Measurements from ENCODE around the gene RPUSD3.
"Not testable (repeated sequence)": the region's sequence is repeated elsewhere in the genome, so short reads cannot be mapped to it uniquely, and the experiment has no call there.

The RPUSD3 gene, protein sequence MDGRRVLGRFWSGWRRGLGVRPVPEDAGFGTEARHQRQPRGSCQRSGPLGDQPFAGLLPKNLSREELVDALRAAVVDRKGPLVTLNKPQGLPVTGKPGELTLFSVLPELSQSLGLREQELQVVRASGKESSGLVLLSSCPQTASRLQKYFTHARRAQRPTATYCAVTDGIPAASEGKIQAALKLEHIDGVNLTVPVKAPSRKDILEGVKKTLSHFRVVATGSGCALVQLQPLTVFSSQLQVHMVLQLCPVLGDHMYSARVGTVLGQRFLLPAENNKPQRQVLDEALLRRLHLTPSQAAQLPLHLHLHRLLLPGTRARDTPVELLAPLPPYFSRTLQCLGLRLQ

DNA sequence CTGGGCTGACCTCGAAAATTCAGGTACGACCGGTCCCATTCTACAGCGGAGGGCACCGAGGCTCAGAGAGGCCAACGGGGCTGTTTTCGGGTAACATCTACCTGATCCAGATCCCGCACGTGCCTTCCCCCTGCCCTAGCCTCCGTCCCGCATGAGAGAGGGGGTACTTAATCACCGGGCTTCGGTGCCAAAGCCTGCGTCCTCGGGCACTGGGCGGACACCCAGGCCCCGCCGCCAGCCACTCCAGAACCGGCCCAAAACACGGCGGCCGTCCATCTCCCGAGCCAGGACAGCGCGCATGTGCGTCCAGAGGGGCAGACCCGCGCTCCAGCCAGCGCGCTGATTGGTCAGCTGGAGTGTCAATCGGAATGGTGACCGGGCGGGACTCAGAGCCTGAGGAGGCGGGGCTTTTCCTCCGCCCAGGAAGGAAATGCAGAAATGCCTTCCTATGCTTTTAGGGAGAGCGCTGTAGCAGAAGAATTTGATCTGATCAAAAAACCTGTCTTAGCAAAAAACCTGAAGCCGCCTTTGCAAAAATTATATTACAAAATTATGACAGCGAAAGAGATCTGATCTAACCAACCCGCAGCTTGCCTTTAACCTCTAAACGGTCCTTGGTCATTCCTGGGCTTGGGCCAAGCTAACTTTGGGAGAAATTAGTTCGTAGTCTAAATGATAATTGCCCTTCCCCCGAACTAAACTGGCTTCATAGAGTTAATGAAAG, at the start of gene RPUSD3:
Gene RPUSD3 (minus strand): TSS at position 294 of the 724 bp plus-strand sequence. CDS start 18 bp downstream, at position 276.
- DNase-seq (ENCODE audit: low spot score) = peak; percentile 98

DNA sequence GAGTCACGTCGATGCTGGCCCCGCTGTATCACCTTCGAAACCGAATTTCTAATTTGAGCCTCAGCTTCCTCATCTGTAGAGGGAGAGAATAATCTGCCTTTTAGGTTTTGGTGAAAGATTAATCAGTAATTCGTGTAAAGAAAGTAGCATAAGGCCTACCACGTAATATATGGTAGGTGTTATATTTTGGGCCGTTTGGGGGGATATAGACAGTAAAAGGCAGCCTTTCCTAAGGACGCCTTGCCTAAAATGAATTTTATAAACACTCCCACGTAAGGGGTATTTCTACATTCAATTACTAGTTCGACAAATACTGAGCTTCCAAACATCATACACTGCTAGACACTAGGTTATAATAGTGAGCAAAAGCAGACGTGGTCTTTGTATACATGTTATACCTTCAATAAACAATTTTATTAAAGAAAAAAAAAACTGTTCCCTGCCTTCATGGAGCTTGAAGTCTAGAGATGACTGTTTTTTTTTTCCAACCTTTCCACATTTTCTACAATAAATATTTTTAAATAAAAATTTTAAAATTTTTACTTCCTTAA, 47.3 kb upstream of the RPUSD3 start:
- DNase-seq (ENCODE audit: low spot score) = no peak

DNA sequence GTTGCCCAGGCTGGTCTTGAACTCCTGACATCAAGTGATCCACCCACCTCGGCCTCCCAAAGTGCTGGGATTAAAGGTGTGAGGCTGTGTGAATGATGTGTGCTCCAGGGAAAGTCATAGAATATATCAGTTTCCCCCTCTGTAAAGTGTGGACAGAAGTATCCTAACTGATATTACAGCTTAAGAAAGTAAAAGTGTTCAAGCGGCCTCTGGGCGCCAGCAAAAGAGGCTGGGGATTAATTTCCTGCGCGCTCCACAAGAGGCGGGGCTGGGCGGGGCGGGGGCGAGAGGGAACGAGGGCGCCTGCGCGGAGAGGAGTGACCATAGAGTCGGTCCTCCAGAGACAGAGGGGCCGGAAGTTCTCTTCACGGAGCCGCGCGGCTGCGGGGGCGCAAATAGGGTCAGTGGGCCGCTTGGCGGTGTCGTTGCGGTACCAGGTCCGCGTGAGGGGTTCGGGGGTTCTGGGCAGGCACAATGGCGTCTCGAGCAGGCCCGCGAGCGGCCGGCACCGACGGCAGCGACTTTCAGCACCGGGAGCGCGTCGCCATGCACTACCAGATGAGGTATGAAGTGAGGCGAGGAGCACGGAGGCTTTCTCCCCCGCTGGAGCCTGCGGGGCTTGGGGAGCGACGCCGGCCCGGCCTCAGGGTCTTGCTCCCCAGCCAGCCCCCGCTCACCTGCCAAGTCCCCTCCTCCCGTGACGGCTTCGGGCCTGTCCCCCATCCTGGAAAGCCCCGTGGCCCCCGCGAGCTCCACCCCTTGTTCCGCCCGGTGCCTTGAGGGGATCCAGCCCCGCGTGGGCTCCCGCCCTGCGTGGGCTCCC, 46.7 kb upstream of the RPUSD3 start, which contains the start of gene JAGN1:
Gene JAGN1 (plus strand): TSS at position 362 of the 823 bp plus-strand sequence. CDS start 113 bp downstream, at position 475.
- peak; percentile 88 for DNase-seq (ENCODE audit: low spot score)

DNA sequence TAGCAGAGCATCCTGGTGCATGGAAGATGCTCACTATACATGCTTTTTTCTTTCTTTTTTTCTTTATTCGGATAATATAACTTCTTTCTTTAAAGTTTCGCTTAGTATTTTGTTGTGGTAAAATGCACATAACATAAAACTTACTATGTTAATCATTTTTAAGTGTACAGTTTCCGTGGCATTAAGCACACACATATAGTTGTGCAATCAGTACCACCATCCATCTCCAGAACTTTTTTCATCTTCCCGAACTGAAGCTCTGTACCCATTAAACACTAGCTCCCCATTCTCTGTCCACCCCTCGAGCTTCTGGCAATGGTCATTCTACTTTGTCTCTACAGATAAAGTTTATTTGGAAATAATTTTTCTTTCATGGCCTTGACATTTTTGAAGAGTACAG, 45.6 kb upstream of the RPUSD3 start:
- DNase-seq (ENCODE audit: low spot score) = no peak

DNA sequence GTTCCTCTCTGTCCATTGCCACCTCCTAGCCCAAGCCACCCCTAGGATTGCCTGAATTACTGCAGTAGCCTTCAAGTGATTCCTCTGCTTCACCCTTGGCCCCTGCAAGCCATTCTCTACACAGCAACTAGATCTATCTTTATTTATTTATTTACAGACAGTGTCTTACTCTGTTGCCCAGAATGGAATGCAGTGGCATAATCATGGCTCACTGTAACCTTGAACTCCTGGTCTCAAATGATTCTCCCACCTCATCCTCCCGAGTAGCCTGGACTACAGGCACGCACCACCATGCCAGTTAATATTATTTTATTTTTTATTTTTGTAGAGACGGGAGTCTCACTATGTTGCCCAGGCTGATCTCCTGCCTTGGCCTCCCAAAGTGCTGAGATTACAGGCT, 44.7 kb upstream of the RPUSD3 start:
- DNase-seq (ENCODE audit: low spot score) = no peak

DNA sequence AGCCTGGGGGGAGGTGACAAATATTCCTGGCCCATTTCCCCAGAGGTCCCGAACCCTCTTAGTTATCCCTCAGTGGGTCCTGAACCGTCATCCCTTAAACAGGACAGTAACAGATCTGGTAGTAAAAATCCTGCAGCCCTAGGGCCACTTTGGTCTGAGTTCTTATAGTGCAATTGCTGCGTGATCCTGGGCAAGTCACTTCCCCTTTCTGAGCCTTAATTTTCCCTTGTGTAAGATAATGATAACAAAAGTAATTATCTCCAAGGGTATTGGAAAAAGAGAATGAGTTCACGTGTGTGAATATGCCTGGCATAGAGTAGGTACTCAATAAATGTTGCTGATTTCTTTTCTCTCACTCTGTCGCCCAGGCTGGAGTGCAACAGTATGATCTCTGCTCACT, 43.7 kb upstream of the RPUSD3 start:
- DNase-seq (ENCODE audit: low spot score) = no peak

DNA sequence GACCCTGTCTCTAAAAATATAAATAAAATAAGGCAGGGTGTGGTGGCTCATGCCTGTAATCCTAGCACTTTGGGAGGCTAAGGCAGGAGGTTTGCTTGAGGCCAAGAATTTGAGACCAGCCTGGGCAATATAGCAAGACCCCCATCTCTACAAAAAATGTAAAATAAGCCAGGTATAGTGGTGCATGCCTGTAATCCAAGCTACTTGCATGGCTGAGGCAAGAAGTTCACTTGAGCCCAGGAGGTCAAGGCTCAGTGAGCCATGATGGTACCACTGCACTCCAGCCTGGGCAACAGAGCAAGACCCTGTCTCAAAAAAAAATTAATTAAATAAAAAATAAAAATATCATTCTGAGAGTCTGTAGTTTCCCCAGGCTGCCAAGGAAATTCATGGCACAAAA, 42.5 kb upstream of the RPUSD3 start:
- DNase-seq (ENCODE audit: low spot score) = no peak

DNA sequence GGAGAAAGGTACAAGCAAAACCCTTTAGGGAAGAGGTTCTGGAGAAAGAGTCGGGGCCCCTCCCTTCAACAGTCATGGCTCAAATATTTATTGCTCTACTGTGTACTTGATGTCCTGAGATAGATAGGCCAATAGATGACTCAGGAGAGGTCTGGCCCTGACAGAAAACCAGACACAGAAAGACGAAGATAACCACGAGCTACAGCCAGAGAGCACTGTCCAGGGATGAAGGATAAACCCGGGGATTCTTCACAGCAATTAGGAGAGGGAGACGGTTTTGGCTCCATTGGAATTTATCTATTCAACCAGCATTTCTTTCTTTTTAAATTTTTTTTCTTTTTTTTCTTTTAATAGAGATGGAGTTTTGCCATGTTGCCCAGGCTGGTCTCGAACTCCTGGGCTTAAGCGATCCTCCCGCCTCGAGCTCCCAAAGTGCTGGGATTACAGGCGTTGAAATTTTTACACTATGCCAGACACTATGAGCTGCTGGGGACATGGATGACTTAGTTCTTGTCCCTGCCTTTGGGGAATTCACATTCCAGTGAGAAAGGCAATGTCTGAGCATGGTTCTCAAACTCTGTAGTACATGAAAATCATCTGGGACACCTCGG, 40.9 kb upstream of the RPUSD3 start:
- DNase-seq (ENCODE audit: low spot score) = no peak

DNA sequence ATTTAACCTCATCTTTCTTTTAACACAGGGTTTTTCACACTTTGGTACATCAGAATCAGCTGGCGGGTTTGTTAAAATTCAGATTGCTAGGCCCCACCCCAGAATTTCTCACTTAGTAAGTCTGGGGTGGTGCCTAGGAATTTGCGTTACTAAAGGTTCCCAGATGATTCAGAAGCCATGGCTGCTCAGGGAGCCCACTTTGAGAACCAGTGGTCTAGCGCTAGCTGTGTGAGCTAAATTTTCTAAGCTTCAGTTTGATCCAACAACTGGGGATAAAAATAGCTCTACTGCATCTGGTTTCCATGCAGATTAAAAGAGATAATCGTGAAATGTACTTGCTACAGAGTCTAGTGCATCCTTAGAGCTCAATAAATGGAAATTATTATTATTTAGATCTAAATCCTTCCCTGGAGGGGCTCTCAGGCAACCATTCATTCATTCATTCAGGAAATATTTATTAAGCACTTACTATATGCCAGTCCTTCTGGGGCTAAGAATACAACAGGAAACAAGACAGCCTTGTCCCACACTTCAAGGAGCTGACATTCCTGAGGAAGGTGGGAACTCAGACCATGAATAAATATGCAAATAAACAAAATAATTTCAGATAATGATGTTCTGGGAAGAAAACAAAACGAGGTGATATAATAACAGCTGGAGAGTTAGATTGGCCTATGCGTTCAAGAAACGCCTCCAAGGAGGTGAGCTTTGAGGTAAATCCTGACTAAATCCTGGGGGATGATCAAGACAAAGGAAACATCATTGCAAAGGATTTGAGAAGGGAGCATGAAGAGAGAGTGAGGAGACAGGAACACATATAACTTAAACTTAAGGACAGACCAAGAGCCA, 40.1 kb upstream of the RPUSD3 start:
- no peak for DNase-seq (ENCODE audit: low spot score)

DNA sequence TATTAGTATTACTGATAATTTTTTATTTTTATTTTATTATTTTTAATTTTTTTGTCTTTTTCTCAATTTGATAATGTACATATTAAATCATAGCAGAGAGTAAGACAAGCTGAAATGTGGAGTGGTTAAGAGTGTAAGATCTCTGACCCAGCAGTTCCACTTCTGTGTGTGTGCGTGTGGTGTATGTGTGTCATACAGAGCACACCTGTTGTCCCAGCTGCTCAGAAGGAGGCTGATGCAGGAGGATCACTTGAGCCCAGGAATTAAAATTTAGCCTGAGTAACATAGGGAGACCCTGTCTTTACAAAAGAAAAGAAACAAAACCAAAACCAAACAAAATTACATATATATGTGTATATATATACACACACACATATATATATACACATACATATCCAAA, 37.6 kb upstream of the RPUSD3 start:
- DNase-seq (ENCODE audit: low spot score) = no peak

DNA sequence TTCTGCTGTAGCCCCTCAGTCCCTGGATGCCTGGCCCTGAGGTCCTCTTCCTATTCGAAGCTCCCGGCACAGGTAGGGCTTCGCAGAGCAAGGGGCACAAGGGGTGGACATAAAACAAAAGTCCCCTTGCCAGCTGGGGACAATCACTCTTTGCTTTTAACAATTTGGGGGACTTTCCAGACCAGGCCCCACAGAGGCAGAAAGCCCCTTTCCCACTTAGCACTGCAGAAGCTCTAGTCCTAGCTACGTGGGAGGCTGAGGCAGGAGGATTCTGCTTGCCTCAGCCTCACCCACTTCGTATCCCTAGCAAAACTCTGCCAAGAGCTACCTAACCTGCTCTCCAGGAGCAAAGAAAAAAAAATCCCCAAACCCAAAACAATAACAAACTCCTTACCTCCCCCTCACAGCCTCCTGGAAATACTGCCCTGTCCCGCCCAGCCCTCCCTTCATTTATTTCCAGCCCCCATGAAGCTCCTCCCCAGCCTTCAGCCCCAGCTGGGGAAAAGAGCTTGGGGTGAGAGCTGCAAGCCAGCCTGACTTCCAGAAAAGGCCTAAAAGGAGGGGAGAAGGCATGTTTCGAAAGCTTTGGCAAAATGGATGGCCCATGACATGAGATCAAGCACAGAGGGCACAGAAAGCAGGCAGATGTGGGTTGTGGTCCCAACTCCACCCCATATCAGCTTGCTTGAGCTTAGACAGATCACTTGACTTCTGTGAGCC, 36.2 kb upstream of the RPUSD3 start, which contains the start of gene CIDEC:
Gene CIDEC (minus strand): TSS at position 424 of the 720 bp plus-strand sequence. CDS start 1,767 bp downstream, outside the sequence.
- DNase-seq (ENCODE audit: low spot score) = no peak

DNA sequence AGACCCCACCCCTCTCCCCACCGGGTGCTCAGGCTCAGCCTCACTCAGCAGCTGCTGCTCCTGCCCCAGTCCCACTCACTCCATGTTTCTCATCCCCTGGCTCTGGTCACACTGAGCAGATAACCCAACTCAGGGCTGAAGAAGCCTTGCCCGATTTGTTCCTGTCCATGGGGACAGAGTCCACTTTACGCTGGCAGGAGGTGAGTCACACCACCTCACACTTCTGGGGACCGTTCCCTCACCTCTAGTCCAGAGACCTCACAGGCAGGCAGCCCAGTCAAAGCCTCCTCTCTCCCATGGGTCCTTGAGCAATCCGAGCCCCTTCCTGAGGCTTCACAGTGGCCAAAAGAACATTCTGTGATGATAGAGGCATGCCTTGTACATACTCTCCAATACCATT, 34.9 kb upstream of the RPUSD3 start:
- DNase-seq (ENCODE audit: low spot score) = no peak

DNA sequence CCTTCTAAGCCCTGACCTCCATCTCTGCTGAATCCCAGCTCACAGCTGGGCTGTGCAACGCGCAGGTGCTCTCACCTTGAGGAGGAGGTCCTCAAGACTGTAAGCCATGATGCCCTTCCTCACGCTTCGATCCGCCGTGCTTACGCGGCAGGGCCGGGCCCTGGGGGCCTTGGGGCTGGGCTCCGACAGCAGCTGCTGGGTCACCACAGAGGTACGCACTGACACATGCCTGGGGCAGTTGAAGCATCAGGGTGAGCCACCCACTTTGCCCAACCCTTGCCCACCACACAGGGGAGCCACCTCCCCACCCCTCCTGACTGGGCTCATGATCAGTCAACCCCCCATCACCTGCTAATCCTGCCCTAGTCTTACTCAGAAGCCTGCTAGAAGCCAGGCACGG, 33.2 kb upstream of the RPUSD3 start:
- no peak for DNase-seq (ENCODE audit: low spot score)

DNA sequence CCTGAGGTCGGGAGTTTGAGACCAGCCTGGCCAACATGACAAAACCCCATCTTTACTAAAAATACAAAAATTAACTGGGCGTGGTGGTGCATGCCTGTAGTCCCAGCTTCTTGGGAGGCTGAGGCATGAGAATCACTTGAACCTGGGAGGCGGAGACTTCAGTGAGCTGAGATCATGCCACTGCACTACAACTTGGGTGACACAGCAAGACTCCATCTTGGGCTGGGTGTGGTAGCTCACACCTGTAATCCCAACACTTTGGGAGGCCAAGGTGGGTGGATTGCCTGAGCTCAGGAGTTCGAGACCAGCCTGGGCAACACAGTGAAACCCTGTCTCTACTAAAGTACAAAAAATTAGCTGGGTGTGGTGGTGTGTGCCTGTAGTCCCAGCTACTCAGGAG, 32.4 kb upstream of the RPUSD3 start:
- DNase-seq (ENCODE audit: low spot score) = not testable (repeated sequence)

DNA sequence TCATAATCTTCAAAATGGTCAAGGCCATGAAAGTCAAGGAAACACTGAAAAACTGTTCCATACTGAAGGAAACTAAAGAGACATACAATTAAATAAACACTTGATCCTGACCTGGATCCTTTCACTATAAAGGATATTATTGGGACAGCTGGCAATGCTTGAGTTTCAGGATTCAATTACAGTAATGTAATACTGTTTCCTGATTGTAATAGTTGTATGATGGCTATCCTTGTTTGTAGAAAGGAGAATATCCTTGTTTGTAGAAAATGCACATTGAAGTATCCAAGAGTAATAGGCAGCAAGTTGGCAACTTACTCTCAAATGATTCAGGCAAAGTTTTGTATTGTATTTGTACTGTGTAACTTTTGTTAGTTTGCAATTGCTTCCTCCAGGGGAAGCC, 31.6 kb upstream of the RPUSD3 start:
- no peak for DNase-seq (ENCODE audit: low spot score)

DNA sequence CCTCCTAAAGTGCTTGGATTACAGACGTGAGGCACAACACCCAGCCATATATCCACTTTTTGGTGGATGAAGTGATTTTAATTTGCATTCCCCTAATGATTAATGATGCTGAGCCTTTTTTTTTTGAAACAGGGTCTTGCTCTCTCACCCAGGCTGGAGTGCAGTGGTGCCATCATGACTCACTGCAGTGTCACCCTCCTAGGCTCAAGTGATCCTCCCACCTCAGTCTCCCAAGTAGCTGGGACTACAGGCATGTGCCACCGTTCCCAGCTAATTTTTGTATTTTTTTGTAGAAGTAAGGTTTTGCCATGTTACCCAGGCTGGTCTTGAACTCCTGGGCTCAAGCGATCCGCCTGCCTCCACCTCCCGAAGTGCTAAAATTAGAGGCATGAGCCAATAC, 28.3 kb upstream of the RPUSD3 start:
- DNase-seq (ENCODE audit: low spot score) = not testable (repeated sequence)

DNA sequence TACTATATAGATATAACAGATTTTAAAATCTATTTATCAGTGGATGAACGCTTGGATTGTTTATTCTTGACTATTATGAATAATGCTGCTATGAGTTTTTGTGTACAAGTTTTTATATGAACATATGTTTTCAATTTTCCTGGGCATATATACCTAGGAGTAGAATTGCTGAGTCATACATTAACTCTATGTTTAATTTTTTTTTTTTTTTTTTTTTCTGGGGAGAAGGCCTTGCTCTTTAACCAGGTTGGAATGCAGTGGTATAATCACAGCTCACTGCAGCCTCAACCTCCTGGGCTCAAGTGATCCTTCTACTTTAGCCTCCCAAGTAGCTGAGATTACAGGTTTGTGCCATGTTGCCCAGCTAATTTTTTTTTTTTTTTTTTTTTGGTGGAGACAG, 27.2 kb upstream of the RPUSD3 start:
- no peak for DNase-seq (ENCODE audit: low spot score)

DNA sequence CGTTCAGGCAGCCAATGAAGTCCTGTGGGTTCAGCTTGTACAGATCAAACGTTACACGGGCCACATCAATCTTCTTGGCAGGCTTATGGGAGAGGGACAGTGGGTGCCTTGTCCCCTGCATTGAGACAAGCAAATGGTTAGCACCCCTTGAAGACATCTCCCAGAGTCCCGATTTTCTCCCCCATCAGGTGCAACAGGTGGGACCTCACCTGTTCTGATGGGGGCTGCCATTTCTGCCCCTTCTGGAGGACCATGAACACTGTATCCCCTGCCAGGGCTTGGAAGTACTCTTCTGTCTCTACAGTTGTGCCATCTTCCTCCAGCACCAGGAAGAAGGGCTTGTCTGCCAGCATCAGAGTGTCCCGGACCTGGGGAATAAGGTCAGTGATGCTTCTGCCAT, 26.1 kb upstream of the RPUSD3 start:
- DNase-seq (ENCODE audit: low spot score) = no peak

DNA sequence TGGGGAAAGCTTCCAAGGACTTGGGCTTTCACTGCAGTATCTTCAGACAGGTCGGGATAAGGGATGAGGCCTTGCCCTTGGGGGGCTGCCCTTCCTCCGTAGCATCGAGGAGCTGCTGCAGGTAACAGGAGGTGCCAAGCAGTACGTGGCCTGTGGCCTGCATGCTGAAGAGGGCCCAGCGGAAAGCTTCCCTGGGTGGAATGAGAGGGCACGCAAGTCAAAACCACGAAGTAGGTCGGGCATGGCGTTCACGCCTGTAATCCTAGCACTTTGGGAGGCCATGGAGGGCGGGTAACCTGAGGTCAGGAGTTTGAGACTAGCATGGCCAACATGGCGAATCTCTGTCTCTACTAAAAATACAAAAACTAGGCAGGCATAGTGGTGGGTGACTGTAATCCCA, 23.3 kb upstream of the RPUSD3 start:
- no peak for DNase-seq (ENCODE audit: low spot score)

DNA sequence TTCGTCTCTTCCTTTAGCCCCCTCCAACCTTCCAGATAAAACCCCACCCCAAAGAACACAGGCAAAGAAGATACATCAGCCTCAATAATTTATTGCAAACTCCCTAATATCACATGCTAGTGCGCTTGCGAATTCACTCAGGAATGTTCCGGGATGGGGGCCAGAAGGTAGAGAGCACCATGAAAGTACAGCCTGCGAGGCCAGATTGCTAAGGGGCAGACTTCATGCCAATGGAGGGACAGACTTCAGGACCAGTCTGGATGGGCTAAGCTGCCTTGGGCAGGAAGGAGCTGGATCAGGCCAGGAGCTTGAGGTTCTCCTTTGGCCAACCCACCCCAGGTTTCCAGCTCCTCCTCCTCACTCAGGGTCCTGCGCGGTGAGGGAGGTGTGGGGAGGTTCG, 22.8 kb upstream of the RPUSD3 start:
- DNase-seq (ENCODE audit: low spot score) = no peak

Data from Ammon's horn (tissue), 1 donor.